ENCODE measurements around the gene C2orf68.
A peak's percentile ranks its signal among the peaks of the same experiment; 100 is the strongest.
"Not testable (repeated sequence)": the region's sequence is repeated elsewhere in the genome, so short reads cannot be mapped to it uniquely, and the experiment has no call there.

Gene C2orf68

GRCh38 chr2:85598594-85599340 is 13.1 kb downstream of the C2orf68 start:
- no peak for DNase-seq (ENCODE audit: low read depth)

- no peak for DNase-seq (ENCODE audit: low read depth)
Observed at GRCh38 chr2:85597241-85597640, 14.6 kb downstream of the C2orf68 start.

- no peak for DNase-seq (ENCODE audit: low read depth)
Observed at GRCh38 chr2:85596486-85597143, 15.3 kb downstream of the C2orf68 start.

GRCh38 chr2:85596026-85596333 is 15.9 kb downstream of the C2orf68 start:
- DNase-seq (ENCODE audit: low read depth) = no peak

GRCh38 chr2:85595301-85596025 is 16.4 kb downstream of the C2orf68 start, which contains the start of gene RNF181:
RNF181 (plus strand) TSS chr2:85595745; CDS start chr2:85595764, 19 bp downstream.
- DNase-seq (ENCODE audit: low read depth) = peak; percentile 99

GRCh38 chr2:85594715-85595300 is 17.1 kb downstream of the C2orf68 start:
- no peak for DNase-seq (ENCODE audit: low read depth)

- no peak for DNase-seq (ENCODE audit: low read depth)
Observed at GRCh38 chr2:85593023-85593422, 18.8 kb downstream of the C2orf68 start.

- DNase-seq (ENCODE audit: low read depth) = not testable (repeated sequence)
Observed at GRCh38 chr2:85592299-85592698, 19.6 kb downstream of the C2orf68 start.

GRCh38 chr2:85591563-85591962 is 20.3 kb downstream of the C2orf68 start:
- no peak for DNase-seq (ENCODE audit: low read depth)

- no peak for DNase-seq (ENCODE audit: low read depth)
Observed at GRCh38 chr2:85590950-85591349, 20.9 kb downstream of the C2orf68 start.

- peak; percentile 95 for DNase-seq (ENCODE audit: low read depth)
Observed at GRCh38 chr2:85589982-85590791, 21.7 kb downstream of the C2orf68 start.

GRCh38 chr2:85589181-85589580 is 22.7 kb downstream of the C2orf68 start:
- no peak for DNase-seq (ENCODE audit: low read depth)

GRCh38 chr2:85588645-85589044 is 23.2 kb downstream of the C2orf68 start:
- no peak for DNase-seq (ENCODE audit: low read depth)

GRCh38 chr2:85588236-85588635 is 23.6 kb downstream of the C2orf68 start:
- no peak for DNase-seq (ENCODE audit: low read depth)

GRCh38 chr2:85585781-85586105 is 26.1 kb downstream of the C2orf68 start:
- peak; percentile 88 for DNase-seq (ENCODE audit: low read depth)

- DNase-seq (ENCODE audit: low read depth) = peak; percentile 84
Observed at GRCh38 chr2:85584857-85585780, 26.7 kb downstream of the C2orf68 start.

- DNase-seq (ENCODE audit: low read depth) = peak; percentile 57
Observed at GRCh38 chr2:85584354-85584856, 27.5 kb downstream of the C2orf68 start, which contains the start of gene VAMP5. VAMP5 (plus strand) TSS chr2:85584431; CDS start chr2:85584491, 60 bp downstream.

GRCh38 chr2:85583667-85584353 is 28.1 kb downstream of the C2orf68 start:
- DNase-seq (ENCODE audit: low read depth) = no peak

GRCh38 chr2:85582492-85582891 is 29.4 kb downstream of the C2orf68 start:
- DNase-seq (ENCODE audit: low read depth) = no peak

- DNase-seq (ENCODE audit: low read depth) = no peak
Observed at GRCh38 chr2:85580206-85580605, 31.7 kb downstream of the C2orf68 start.
